HEK293 (cell line): ENCODE measurements around the gene PROK2.

Source experiments
- CTCF ChIA-PET: fragments of 350-600 bp; formaldehyde crosslinking; extraction: SDS; loops from one replicate; lab custom pipeline; 2021; ENCODE audit warnings: antibody characterized with exemption; lab: Yijun Ruan, JAX
- POLR2A ChIA-PET: fragments of 300-600 bp; formaldehyde crosslinking; extraction: SDS; loops from one replicate; lab custom pipeline; 2020; ENCODE audit warnings: antibody characterized with exemption, inconsistent platforms; lab: Yijun Ruan, JAX
- H3K27ac ChIP-seq: fragments of 200-500 bp; sonication (Bioruptor generic); 2 replicates; pipeline ENCODE4 v1.5.1; 2014; ENCODE audit warnings: low read depth, low read length, control low read depth, inconsistent platforms; ENCODE audit errors: extremely low read depth
- H3K36me3 ChIP-seq, 2 experiments: fragments of 200-500 bp in 1 of 2; sonication (Bioruptor generic) in 1 of 2; 1 replicate in 1 of 2; 2 replicates in 1 of 2; pipeline ENCODE4 v1.5.1; 2014 to 2017; ENCODE audit warnings: inconsistent platforms in 2 of 2, low read length in 2 of 2; ENCODE audit not compliant: control insufficient read depth in 2 of 2, insufficient read depth in 1 of 2
- H3K4me1 ChIP-seq: fragments of 200-500 bp; sonication (Bioruptor generic); 2 replicates; pipeline ENCODE4 v1.5.1; 2014; ENCODE audit warnings: mild to moderate bottlenecking, low read length, inconsistent platforms; ENCODE audit not compliant: control insufficient read depth, insufficient read depth
- H3K4me3 ChIP-seq: 2 replicates; pipeline ENCODE4 v1.5.1; 2011; ENCODE audit warnings: low read depth, mild to moderate bottlenecking, control low read depth, low read length, moderate library complexity
- H3K9me3 ChIP-seq: fragments of 200-500 bp; sonication (Bioruptor generic); 2 replicates; pipeline ENCODE4 v1.5.1; 2014; ENCODE audit warnings: low read depth, low read length, inconsistent platforms; ENCODE audit not compliant: control insufficient read depth, insufficient read depth
- GLI4 ChIP-seq: fragments of 450-650 bp; formaldehyde crosslinking; IDR thresholded peaks from 2 replicates; pipeline ENCODE4 v1.5.1; 2016; ENCODE audit warnings: missing biosample characterization, missing genetic modification characterization
- PRDM2 ChIP-seq: fragments of 450-650 bp; formaldehyde crosslinking; IDR thresholded peaks from 2 replicates; pipeline ENCODE4 v1.5.1; 2016; ENCODE audit warnings: missing biosample characterization, missing genetic modification characterization, borderline replicate concordance
- PRDM6 ChIP-seq: fragments of 450-650 bp; formaldehyde crosslinking; IDR thresholded peaks from 2 replicates; pipeline ENCODE4 v1.5.1; 2017; ENCODE audit warnings: missing biosample characterization, missing genetic modification characterization
- SCRT1 ChIP-seq: fragments of 450-650 bp; formaldehyde crosslinking; IDR thresholded peaks from 2 replicates; pipeline ENCODE4 v1.5.1; 2016; ENCODE audit warnings: missing biosample characterization, missing genetic modification characterization, borderline replicate concordance
- SETDB1 ChIP-seq: IDR thresholded peaks from one replicate; pipeline ENCODE4 v1.6.1; 2017; ENCODE audit warnings: mild to moderate bottlenecking, low read length, moderate library complexity, mixed read lengths; ENCODE audit not compliant: insufficient read length
- TRIM28 ChIP-seq: IDR thresholded peaks from 2 replicates; pipeline ENCODE4 v1.6.1; 2011; ENCODE audit warnings: low read length, control low read depth, borderline replicate concordance
- ZBTB10 ChIP-seq: fragments of 450-650 bp; formaldehyde crosslinking; IDR thresholded peaks from 2 replicates; pipeline ENCODE4 v1.5.1; 2016; ENCODE audit warnings: missing biosample characterization, missing genetic modification characterization
- ZBTB48 ChIP-seq: fragments of 450-650 bp; formaldehyde crosslinking; IDR thresholded peaks from 2 replicates; pipeline ENCODE4 v1.5.1; 2016; ENCODE audit warnings: missing biosample characterization, missing genetic modification characterization
- ZNF138 ChIP-seq: fragments of 450-650 bp; formaldehyde crosslinking; IDR thresholded peaks from 2 replicates; pipeline ENCODE4 v1.5.1; 2016; ENCODE audit warnings: missing biosample characterization, missing genetic modification characterization, borderline replicate concordance
- ZNF280D ChIP-seq: fragments of 450-650 bp; formaldehyde crosslinking; IDR thresholded peaks from 2 replicates; pipeline ENCODE4 v1.5.1; 2016; ENCODE audit warnings: missing biosample characterization, missing genetic modification characterization
- ZNF416 ChIP-seq: fragments of 450-650 bp; formaldehyde crosslinking; IDR thresholded peaks from 2 replicates; pipeline ENCODE4 v1.5.1; 2016; ENCODE audit warnings: missing biosample characterization, missing genetic modification characterization
- ZNF433 ChIP-seq: fragments of 450-650 bp; formaldehyde crosslinking; IDR thresholded peaks from 2 replicates; pipeline ENCODE4 v1.5.1; 2016; ENCODE audit warnings: missing biosample characterization, missing genetic modification characterization, low read depth
- ZNF501 ChIP-seq: fragments of 450-650 bp; formaldehyde crosslinking; IDR thresholded peaks from 2 replicates; pipeline ENCODE4 v1.5.1; 2016; ENCODE audit warnings: missing biosample characterization, missing genetic modification characterization
- ZNF549 ChIP-seq: fragments of 450-650 bp; IDR thresholded peaks from 2 replicates; pipeline ENCODE4 v1.5.1; 2018; ENCODE audit warnings: missing biosample characterization, missing genetic modification characterization, mild to moderate bottlenecking, inconsistent platforms, moderate library complexity
- ZNF571 ChIP-seq: fragments of 450-650 bp; formaldehyde crosslinking; IDR thresholded peaks from 2 replicates; pipeline ENCODE4 v1.5.0; 2017; ENCODE audit warnings: missing biosample characterization, missing genetic modification characterization

The PROK2 gene

GRCh38 chr3:71809321-71810026, 24.5 kb upstream of the PROK2 start:
- TF ChIP-seq ZNF501 (tag by site-specific recombination), result no peak
- TF ChIP-seq ZBTB10, result no peak
- no peak for TF ChIP-seq ZNF433
- no peak for TF ChIP-seq SETDB1
- no peak for TF ChIP-seq SCRT1 (tag by site-specific recombination)
- TF ChIP-seq TRIM28, result no peak
- TF ChIP-seq PRDM2 (tag by site-specific recombination), result no peak
- TF ChIP-seq ZBTB48 (tag by site-specific recombination), result no peak
- TF ChIP-seq ZNF416 (tag by site-specific recombination), result no peak
- no peak for TF ChIP-seq GLI4 (tag by site-specific recombination)
- no peak for TF ChIP-seq ZNF571 (tag by site-specific recombination)
- H3K9me3 ChIP-seq, result no peaks in the 10 kb centered on the region
- H3K27ac ChIP-seq, result no peak overlapping the region
- H3K4me3 ChIP-seq, result no peak overlapping the region
- no peaks in the 10 kb centered on the region for H3K36me3 ChIP-seq
- ChIA-PET POLR2A (no interaction called here), CTCF (no interaction called here)
- H3K4me1 ChIP-seq, result no peaks in the 10 kb centered on the region

- Histone ChIP-seq H3K27ac (no peak overlapping the region), H3K4me1 (no peaks in the 10 kb centered on the region), H3K9me3 (no peaks in the 10 kb centered on the region)
- TF ChIP-seq ZNF138 (tag by site-specific recombination) (no peak), PRDM6 (tag by site-specific recombination) (no peak), ZNF280D (tag by site-specific recombination) (no peak), ZNF549 (tag by site-specific recombination) (no peak)
- TF ChIP-seq, all 188 proteins: peak for 0
- ChIA-PET CTCF (no interaction called here), POLR2A (no interaction called here)
- no peaks in the 10 kb centered on the region for H3K36me3 ChIP-seq
- no peak overlapping the region for H3K4me3 ChIP-seq
Measured at GRCh38 chr3:71806736-71807135, 21.8 kb upstream of the PROK2 start.
